Skeletal muscle tissue (tissue), 4 donors: ENCODE measurements around the gene FFAR4. TPM values are rescaled to one million over a fixed set of nuclear protein-coding genes. Genes with fewer than 3 reads are reported as not detected.

ENCODE experiments used
- H3K27ac ChIP-seq: one replicate; pipeline ENCODE4 v1.7.0; 2013; ENCODE audit warnings: mild to moderate bottlenecking, low read depth, low read length, inconsistent platforms
- H3K27me3 ChIP-seq, 3 donors: one replicate each; pipeline ENCODE4 v1.7.0; 2013; ENCODE audit warnings: low read length in 3 of 3; ENCODE audit not compliant: control insufficient read depth in 3 of 3, insufficient read depth in 3 of 3
- H3K36me3 ChIP-seq, 3 donors: one replicate each; pipeline ENCODE4 v1.7.0; 2013; ENCODE audit warnings: low read length in 3 of 3; ENCODE audit not compliant: control insufficient read depth in 3 of 3, insufficient read depth in 3 of 3
- H3K4me1 ChIP-seq, 3 donors: one replicate each; pipeline ENCODE4 v1.7.0; 2013; ENCODE audit warnings: low read length in 3 of 3, mild to moderate bottlenecking in 3 of 3; ENCODE audit not compliant: control insufficient read depth in 3 of 3, insufficient read depth in 3 of 3
- H3K4me3 ChIP-seq, 3 donors: one replicate each; pipeline ENCODE4 v1.7.0; 2013; ENCODE audit warnings: low read length in 3 of 3
- H3K9ac ChIP-seq, 3 donors: one replicate each; pipeline ENCODE4 v1.7.0; 2013; ENCODE audit warnings: low read length in 3 of 3, mild to moderate bottlenecking in 3 of 3, moderate library complexity in 2 of 3, low read depth in 1 of 3
- H3K9me3 ChIP-seq, 3 donors: one replicate each; pipeline ENCODE4 v1.7.0; 2013; ENCODE audit warnings: low read length in 3 of 3; ENCODE audit not compliant: control insufficient read depth in 3 of 3
- total RNA-seq: library from RNA; depleted of rRNA; stranded (reverse); fragments of >200 nt; gene quantifications from one replicate; pipeline ENCODE4 v1.2.3, GENCODE V29; 2014
- donor health status: Osteomylitis.

FFAR4 gene
- total RNA-seq, 1 donor from 2014 or later: 0.52 TPM

DNA sequence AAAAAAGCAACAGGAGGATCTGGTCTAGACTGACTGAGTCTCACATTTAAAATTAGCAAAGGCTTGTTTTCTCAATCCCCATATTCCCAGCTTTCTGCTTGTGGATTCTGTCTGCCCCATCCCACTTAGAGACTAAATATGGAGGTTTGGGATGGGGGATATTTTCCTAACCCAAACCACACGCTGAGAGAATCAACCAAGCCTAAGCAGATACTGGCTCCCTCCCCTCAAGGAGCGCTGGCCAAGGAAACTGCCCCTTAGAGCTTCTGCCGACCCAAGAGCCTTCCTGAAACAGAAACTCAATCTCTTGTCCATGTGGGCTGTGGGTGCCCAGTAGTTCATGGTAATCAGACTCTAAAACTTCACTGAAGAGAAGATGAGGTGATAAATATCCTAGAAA is 3.9 kb downstream of the FFAR4 start:
- H3K27ac ChIP-seq: no peak overlapping the region
- no peak overlapping the region for H3K4me3 ChIP-seq
- peaks cover 5 to 10% (median 7%) of the 10 kb centered on the region in 3 donors for H3K4me1 ChIP-seq
- no peak overlapping the region for H3K9ac ChIP-seq
- H3K36me3 ChIP-seq: no peaks in the 10 kb centered on the region
- peaks cover 30 to 40% (median 40%) of the 10 kb centered on the region in 3 donors for H3K27me3 ChIP-seq
- H3K9me3 ChIP-seq: no peaks in the 10 kb centered on the region

DNA sequence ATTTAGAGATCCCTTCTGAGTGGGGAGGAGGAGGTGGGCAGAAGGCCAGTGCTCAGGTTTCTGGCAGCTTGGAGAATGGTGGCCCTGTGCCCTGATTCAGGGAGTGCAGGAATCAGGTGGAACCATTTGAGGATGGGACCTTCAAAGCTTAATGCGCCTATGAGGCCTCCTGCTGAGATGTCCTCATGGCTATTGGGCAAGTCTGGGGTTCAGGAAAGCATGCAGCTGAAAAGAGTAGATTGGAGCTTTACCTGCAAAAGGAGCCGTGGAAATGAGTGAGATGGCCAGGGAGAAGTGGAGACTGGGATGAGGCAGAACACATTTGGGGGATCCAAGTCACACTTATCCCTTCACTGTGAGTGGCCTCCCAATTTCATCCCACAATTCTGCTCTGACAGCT is 6.1 kb downstream of the FFAR4 start:
- H3K27me3 ChIP-seq: peaks cover 16 to 24% (median 21%) of the 10 kb centered on the region in 3 donors
- H3K9ac ChIP-seq: no peak overlapping the region
- H3K4me1 ChIP-seq: peaks cover 0 to 4% (median 0%) of the 10 kb centered on the region in 3 donors
- H3K9me3 ChIP-seq: no peaks in the 10 kb centered on the region
- H3K36me3 ChIP-seq: no peaks in the 10 kb centered on the region
- H3K4me3 ChIP-seq: no peak overlapping the region
- H3K27ac ChIP-seq: no peak overlapping the region

DNA sequence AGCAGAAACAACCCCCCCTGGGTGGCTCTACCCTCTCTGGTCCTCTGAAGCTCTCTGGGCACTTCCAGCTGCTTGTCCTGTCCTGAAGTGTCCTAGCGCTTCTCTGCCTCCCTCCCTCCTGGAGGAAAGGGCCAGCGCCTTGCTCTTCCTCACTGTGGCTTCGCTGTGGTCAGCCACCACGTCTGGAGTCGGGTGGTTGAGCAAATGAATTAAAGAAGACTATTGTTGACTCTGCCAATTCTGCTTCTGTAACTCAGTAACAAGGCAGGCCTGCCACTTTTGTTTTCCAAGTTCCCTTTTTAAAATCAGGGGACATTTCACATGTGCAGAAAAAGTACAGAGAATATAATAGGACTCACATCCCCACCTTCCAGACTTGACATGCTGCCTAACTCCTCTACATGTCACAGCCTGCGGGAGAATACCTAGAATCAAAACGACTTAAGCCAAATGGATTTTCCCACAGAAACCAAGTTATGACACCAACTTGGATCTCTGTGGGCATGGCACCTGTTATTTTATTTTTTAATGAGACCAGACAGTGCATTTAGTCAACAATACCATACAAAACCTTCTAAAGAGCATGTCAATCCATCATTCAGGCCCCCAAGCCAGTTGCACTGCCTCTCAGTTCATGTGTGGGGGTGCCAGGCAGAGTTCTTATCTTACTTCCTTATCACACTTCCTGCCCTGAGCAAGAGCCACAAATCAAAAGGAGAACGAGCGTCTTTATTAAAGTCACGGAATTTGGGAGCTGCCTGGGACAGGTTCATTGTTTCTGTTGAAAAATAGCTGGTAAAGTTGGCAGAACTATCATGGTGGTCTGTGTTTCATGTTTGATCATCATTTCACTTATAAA is 6.8 kb downstream of the FFAR4 start:
- Histone ChIP-seq H3K36me3 (no peaks in the 10 kb centered on the region), H3K27me3 (peaks cover 10 to 18% (median 16%) of the 10 kb centered on the region in 3 donors), H3K27ac (no peak overlapping the region), H3K4me1 (no peaks in the 10 kb centered on the region), H3K9ac (no peak overlapping the region), H3K9me3 (no peaks in the 10 kb centered on the region), H3K4me3 (no peak overlapping the region)

DNA sequence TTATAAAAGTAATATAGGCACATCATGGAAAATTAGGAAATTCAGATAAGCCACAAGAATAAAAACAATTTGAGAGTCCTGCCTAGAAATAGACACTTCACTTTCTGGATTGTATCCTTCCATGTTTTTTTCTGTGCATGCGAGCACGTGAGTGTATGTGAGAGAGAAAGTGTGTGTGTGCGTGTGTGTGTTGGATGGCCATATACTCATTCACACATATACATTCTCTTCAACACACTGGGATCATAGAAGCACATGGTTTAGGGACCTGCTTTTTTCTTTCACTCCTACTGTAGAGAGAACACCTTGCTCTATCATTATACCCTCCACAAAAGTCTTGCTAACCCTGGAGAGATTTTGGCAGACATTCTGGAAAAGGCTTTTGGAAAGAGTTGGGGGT is 7.5 kb downstream of the FFAR4 start:
- Histone ChIP-seq H3K27me3 (peaks cover 6 to 11% (median 10%) of the 10 kb centered on the region in 3 donors), H3K27ac (no peak overlapping the region), H3K4me1 (no peaks in the 10 kb centered on the region), H3K4me3 (no peak overlapping the region), H3K9me3 (no peaks in the 10 kb centered on the region), H3K36me3 (no peaks in the 10 kb centered on the region), H3K9ac (no peak overlapping the region)

DNA sequence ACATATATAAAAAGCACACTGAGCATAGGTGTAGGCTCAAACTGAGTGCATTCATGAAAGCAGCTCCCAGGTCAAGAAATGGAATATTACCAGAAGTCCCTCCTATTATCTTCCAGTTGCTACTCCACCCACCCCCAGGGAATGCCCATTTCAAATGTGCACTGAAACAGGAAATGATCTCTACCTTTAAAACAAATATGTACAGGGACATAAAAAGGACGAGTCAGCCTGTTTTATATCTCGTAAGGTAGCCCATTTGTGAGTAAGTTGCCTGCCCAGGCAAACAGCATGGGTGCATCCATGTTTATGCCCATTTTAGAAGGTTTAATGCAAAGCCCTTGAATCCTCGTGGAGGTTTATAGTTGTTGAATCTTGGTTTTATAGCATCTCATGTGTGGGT is 10.4 kb downstream of the FFAR4 start:
- no peaks in the 10 kb centered on the region for H3K4me1 ChIP-seq
- no peak overlapping the region for H3K4me3 ChIP-seq
- no peak overlapping the region for H3K27ac ChIP-seq
- H3K27me3 ChIP-seq: peaks cover 0 to 8% (median 7%) of the 10 kb centered on the region in 3 donors
- H3K9ac ChIP-seq: no peak overlapping the region
- peaks cover 0 to 8% (median 2%) of the 10 kb centered on the region in 3 donors for H3K9me3 ChIP-seq
- no peaks in the 10 kb centered on the region for H3K36me3 ChIP-seq

DNA sequence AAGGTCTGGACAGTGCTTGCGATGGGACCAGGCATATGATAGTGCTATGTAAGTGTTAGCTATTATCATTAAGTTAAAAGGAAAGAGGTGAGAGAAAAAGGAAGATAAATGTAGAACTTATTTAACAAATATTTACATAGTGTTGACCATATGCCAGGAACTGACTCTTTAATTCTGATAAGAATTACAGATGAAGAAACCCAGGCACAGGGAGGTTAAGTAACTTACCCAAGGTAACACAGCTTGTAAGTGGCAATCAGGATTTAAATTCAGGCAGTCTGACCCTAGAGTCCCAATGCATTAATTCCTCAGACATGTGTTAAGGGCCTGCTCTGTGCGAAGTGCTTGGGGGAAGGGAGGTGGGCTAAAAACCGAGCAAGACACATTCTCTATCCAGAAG is 11.1 kb downstream of the FFAR4 start:
- Histone ChIP-seq H3K4me1 (no peaks in the 10 kb centered on the region), H3K9ac (no peak overlapping the region), H3K36me3 (no peaks in the 10 kb centered on the region), H3K27me3 (peaks cover 0 to 8% (median 7%) of the 10 kb centered on the region in 3 donors), H3K27ac (no peak overlapping the region), H3K9me3 (peaks cover 0 to 8% (median 2%) of the 10 kb centered on the region in 3 donors), H3K4me3 (no peak overlapping the region)

DNA sequence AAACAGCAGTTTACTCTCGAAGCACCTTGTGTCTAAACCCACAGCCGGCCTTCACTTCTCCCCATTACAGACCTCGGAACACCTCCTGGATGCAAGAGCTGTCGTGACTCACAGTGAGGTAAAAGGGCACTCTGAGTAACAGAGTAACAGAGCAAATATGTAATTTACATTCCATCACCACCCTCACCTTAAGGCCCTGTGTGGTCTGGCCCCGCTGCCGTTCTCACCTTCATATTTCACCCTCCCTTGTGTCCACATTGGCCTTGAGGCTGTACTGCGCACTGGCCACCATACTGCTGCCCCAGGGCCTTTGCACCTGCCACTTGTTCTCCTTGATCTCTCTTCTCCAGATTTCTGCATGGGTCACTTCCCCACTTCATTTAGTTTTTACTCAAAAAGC is 12.6 kb downstream of the FFAR4 start:
- Histone ChIP-seq H3K27ac (no peak overlapping the region), H3K36me3 (no peaks in the 10 kb centered on the region), H3K27me3 (peaks cover 0 to 8% (median 7%) of the 10 kb centered on the region in 3 donors), H3K4me3 (no peak overlapping the region), H3K9me3 (peaks cover 0 to 8% (median 2%) of the 10 kb centered on the region in 3 donors), H3K4me1 (no peaks in the 10 kb centered on the region), H3K9ac (no peak overlapping the region)

DNA sequence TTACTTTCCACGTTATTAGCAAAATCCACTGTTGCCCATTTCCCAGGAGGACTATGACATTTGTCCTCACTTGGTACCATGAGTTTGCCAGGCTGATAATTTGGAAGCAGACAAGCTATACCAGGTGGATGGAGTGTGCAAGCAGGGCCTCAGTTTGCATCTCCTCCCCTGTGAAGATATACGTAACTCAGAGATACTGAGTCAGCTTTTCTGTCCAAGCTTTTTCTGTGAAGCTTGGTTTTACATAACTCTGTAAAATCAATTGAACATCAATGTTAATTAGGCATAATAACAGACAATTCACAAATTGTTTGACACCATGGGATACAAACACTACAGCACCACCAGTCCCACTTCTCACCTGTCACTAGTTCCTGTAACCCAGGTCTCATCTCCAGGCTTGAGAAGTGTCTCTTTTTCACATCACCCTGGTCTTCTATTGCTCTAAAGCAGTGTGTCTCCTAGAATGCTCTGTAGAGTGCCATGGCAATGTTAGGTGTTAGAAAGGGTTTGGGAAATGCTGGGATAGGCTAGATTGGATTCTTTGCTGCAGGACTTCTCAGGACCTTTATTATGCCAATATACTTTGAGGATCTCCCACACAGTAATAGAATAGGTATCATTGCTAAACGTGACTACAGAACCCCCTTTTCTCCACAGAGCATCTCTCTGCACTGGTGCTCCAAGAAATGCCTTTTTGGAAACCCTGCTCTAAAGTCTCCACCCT is 13.7 kb downstream of the FFAR4 start:
- Histone ChIP-seq H3K27ac (no peak overlapping the region), H3K9me3 (peaks cover 0 to 8% (median 2%) of the 10 kb centered on the region in 3 donors), H3K9ac (no peak overlapping the region), H3K27me3 (peaks cover 0 to 8% (median 7%) of the 10 kb centered on the region in 3 donors), H3K4me3 (no peak overlapping the region), H3K4me1 (no peaks in the 10 kb centered on the region), H3K36me3 (no peaks in the 10 kb centered on the region)

DNA sequence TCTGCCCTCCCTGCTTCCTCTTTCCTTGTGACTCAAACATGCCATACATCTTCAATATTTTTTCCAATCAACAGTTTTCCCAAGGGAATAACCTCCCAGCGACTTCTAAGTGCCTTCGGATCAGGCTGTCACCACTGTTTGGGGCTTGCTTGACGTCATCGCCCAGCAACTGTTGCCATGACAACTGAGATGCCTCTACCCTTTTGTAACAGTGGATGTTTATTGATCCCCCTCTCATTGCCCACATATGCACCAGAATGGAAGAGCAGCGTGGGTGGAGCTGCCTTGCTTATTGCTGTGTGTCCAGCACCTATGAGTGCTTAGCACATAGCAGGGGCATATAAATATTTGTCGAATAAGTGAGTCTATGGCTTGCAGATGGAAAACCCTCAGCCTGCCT is 14.4 kb downstream of the FFAR4 start:
- Histone ChIP-seq H3K36me3 (no peaks in the 10 kb centered on the region), H3K9me3 (peaks cover 0 to 8% (median 2%) of the 10 kb centered on the region in 3 donors), H3K9ac (no peak overlapping the region)

DNA sequence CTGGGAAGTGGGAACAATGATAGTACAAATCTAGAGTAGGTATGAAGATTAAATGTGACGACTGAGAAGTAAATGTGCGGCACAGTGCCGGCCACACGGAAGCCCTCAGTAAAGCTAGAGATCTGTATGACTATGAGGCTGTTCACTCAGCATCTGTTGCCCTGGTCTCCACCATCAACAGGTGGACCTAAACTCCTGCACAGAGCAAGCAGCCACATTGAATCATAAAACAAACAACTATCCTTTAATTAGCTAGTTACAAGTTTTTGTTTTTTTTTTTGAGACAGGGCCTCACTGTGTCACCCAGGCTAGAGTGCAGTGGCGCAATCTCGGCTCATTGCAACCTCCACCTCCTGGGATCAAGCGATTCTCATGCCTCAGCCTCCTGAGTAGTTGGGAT is 18.0 kb downstream of the FFAR4 start:
- Histone ChIP-seq H3K4me1 (no peaks in the 10 kb centered on the region), H3K9me3 (peaks cover 0 to 8% (median 2%) of the 10 kb centered on the region in 3 donors), H3K9ac (no peak overlapping the region), H3K27me3 (peaks cover 0 to 7% (median 6%) of the 10 kb centered on the region in 3 donors), H3K27ac (no peak overlapping the region), H3K4me3 (no peak overlapping the region), H3K36me3 (no peaks in the 10 kb centered on the region)

More for the DNA sequence above, 14.4 kb downstream of the FFAR4 start:
- Histone ChIP-seq H3K4me3 (no peak overlapping the region), H3K4me1 (no peaks in the 10 kb centered on the region), H3K27me3 (peaks cover 0 to 7% (median 6%) of the 10 kb centered on the region in 3 donors), H3K27ac (no peak overlapping the region)
